GM12874 (cell line): ENCODE data around the gene POT1.

Experiments used
- CTCF ChIP-seq: IDR thresholded peaks from 2 replicates; pipeline ENCODE4 v1.5.1; 2011; ENCODE audit warnings: low read depth, mild to moderate bottlenecking, control low read depth, low read length, moderate library complexity; ENCODE audit not compliant: insufficient read depth

The POT1 gene

GRCh38 chr7:124791426-124791825 lies 138.2 kb downstream of the POT1 start:
- no peak for TF ChIP-seq CTCF

- no peak for TF ChIP-seq CTCF
Observed at GRCh38 chr7:124790645-124791044, 139.0 kb downstream of the POT1 start.

- no peak for TF ChIP-seq CTCF
Observed at GRCh38 chr7:124785994-124786393, 143.6 kb downstream of the POT1 start.

GRCh38 chr7:124784879-124785818 lies 144.5 kb downstream of the POT1 start:
- TF ChIP-seq CTCF = peak; percentile 72

- no peak for TF ChIP-seq CTCF
Observed at GRCh38 chr7:124783271-124783670, 146.4 kb downstream of the POT1 start.

GRCh38 chr7:124781907-124782734 lies 147.5 kb downstream of the POT1 start:
- no peak for TF ChIP-seq CTCF

GRCh38 chr7:124781418-124781817 lies 148.2 kb downstream of the POT1 start:
- no peak for TF ChIP-seq CTCF
